ENCODE measurements around the gene CCNT1. TPM values are rescaled to one million over a fixed set of nuclear protein-coding genes. Genes with fewer than 3 reads are reported as not detected.

CCNT1 gene
- total RNA-seq, 1 donor from 2014 or later: 43.8 TPM

DNA sequence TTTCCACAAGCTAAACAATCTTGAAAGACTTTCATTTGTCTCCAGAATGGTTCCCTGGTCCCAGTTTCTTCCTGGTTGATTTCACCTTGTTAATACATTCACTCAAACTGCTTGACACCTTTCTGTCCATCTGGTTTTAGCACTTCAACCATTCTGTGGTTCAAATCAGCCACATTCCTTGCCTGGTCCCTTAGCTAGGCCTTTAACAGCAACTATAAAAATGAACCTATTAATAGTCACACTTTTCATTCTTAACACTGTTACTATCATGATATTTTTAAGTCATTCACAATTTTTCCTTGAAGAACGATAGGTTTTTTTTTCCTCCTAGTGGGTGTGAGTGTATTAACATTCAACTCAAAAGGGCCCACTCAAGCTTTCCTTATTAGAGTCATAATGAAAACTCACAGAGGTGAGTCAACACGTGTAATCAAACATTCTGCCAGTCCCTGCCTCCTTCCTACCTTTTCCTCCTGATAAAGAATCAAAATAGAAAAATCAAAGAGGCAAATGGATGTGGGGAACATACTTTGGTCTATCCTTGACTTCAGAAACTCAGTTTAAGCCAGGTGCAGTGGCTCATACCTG is 34.4 kb upstream of the CCNT1 start:
- Mint-ChIP-seq H3K27ac (no peak overlapping the region), H3K4me1 (ENCODE audit: low read depth) (peaks cover 4% of the 10 kb centered on the region), H3K9me3 (ENCODE audit: low read depth) (no peaks in the 10 kb centered on the region), H3K4me3 (ENCODE audit: low read depth) (no peak overlapping the region), H3K27me3 (peaks cover 7% of the 10 kb centered on the region), H3K36me3 (ENCODE audit: insufficient read depth) (no peaks in the 10 kb centered on the region)
- no peak for DNase-seq (ENCODE audit: low spot score, unreplicated experiment)
- no peak for TF ChIP-seq CTCF (IDR thresholded peaks at IDR 0.05; ENCODE audit: unreplicated experiment)

- H3K27me3 Mint-ChIP-seq: peaks cover 7% of the 10 kb centered on the region
- H3K36me3 Mint-ChIP-seq (ENCODE audit: insufficient read depth): no peaks in the 10 kb centered on the region
- no peak for TF ChIP-seq CTCF (IDR thresholded peaks at IDR 0.05; ENCODE audit: unreplicated experiment)
- no peak overlapping the region for H3K27ac Mint-ChIP-seq
- DNase-seq (ENCODE audit: low spot score, unreplicated experiment): no peak
- no peaks in the 10 kb centered on the region for H3K9me3 Mint-ChIP-seq (ENCODE audit: low read depth)
- no peak overlapping the region for H3K4me3 Mint-ChIP-seq (ENCODE audit: low read depth)
- H3K4me1 Mint-ChIP-seq (ENCODE audit: low read depth): peaks cover 4% of the 10 kb centered on the region
Observed at GRCh38 chr12:48750215-48750614, 33.7 kb upstream of the CCNT1 start.

DNA sequence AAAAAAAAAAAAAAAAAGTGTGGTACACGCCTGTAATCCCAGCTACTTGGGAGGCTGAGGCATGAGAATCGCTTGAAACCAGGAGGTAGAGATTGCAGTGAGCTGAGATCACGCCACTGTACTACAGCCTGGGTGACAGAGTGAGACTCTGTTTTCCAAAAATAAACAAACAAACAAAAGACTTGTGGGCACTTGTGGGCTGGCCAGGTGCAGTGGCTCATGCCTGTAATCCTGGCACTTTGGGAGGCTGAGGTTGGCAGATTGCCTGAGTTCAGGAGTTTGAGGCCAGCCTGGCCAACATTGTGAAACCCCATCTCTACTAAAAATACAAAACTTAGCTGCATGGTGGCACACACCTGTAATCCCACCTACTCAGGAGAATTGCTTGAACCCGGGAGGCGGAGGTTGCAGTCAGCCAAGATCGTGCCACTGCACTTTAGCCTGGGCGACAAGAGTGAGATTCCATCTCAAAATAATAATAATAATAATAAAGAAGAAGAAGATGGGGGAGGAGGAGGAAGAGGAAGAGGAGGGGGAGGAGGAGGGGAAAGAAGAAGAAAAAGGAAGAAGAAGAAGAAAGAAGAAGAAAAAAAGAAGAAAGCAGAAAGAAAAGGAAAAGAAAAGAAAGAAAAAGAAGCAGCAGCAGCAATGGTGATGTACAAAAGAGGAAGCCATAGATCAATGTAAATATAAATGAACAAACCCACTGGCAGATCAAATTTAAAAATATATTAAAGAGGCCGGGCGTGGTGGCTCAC is 27.9 kb upstream of the CCNT1 start:
- no peaks in the 10 kb centered on the region for H3K4me1 Mint-ChIP-seq (ENCODE audit: low read depth)
- no peaks in the 10 kb centered on the region for H3K9me3 Mint-ChIP-seq (ENCODE audit: low read depth)
- DNase-seq (ENCODE audit: low spot score, unreplicated experiment): no peak
- no peak overlapping the region for H3K4me3 Mint-ChIP-seq (ENCODE audit: low read depth)
- H3K27ac Mint-ChIP-seq: no peak overlapping the region
- no peaks in the 10 kb centered on the region for H3K36me3 Mint-ChIP-seq (ENCODE audit: insufficient read depth)
- TF ChIP-seq CTCF (IDR thresholded peaks at IDR 0.05; ENCODE audit: unreplicated experiment): no peak
- peaks cover 16% of the 10 kb centered on the region for H3K27me3 Mint-ChIP-seq

GRCh38 chr12:48739618-48740269 is 23.2 kb upstream of the CCNT1 start:
- TF ChIP-seq CTCF (IDR thresholded peaks at IDR 0.05; ENCODE audit: unreplicated experiment): no peak
- H3K27me3 Mint-ChIP-seq: peaks cover 16% of the 10 kb centered on the region
- H3K27ac Mint-ChIP-seq: no peak overlapping the region
- no peak overlapping the region for H3K4me3 Mint-ChIP-seq (ENCODE audit: low read depth)
- no peaks in the 10 kb centered on the region for H3K4me1 Mint-ChIP-seq (ENCODE audit: low read depth)
- no peaks in the 10 kb centered on the region for H3K9me3 Mint-ChIP-seq (ENCODE audit: low read depth)
- no peaks in the 10 kb centered on the region for H3K36me3 Mint-ChIP-seq (ENCODE audit: insufficient read depth)
- no peak for DNase-seq (ENCODE audit: low spot score, unreplicated experiment)

- TF ChIP-seq CTCF (IDR thresholded peaks at IDR 0.05; ENCODE audit: unreplicated experiment): no peak
- Mint-ChIP-seq H3K27ac (no peak overlapping the region), H3K4me3 (ENCODE audit: low read depth) (no peak overlapping the region), H3K36me3 (ENCODE audit: insufficient read depth) (no peaks in the 10 kb centered on the region), H3K27me3 (peaks cover 16% of the 10 kb centered on the region), H3K4me1 (ENCODE audit: low read depth) (no peaks in the 10 kb centered on the region), H3K9me3 (ENCODE audit: low read depth) (no peaks in the 10 kb centered on the region)
- DNase-seq (ENCODE audit: low spot score, unreplicated experiment): no peak
Observed at GRCh38 chr12:48736456-48736855, 19.9 kb upstream of the CCNT1 start.
